ENCODE measurements around the gene TOB1. TPM values are rescaled to one million over a fixed set of nuclear protein-coding genes. Genes with fewer than 3 reads are reported as not detected.
"Not testable (repeated sequence)": the region's sequence is repeated elsewhere in the genome, so short reads cannot be mapped to it uniquely, and the experiment has no call there.

Gene TOB1
- total RNA-seq, 1 donor from 2014 or later: 43.9 TPM

GRCh38 chr17:50899559-50900319, 33.6 kb upstream of the TOB1 start:
- TF ChIP-seq, protein P1, sequence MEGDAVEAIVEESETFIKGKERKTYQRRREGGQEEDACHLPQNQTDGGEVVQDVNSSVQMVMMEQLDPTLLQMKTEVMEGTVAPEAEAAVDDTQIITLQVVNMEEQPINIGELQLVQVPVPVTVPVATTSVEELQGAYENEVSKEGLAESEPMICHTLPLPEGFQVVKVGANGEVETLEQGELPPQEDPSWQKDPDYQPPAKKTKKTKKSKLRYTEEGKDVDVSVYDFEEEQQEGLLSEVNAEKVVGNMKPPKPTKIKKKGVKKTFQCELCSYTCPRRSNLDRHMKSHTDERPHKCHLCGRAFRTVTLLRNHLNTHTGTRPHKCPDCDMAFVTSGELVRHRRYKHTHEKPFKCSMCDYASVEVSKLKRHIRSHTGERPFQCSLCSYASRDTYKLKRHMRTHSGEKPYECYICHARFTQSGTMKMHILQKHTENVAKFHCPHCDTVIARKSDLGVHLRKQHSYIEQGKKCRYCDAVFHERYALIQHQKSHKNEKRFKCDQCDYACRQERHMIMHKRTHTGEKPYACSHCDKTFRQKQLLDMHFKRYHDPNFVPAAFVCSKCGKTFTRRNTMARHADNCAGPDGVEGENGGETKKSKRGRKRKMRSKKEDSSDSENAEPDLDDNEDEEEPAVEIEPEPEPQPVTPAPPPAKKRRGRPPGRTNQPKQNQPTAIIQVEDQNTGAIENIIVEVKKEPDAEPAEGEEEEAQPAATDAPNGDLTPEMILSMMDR (IDR thresholded peaks at IDR 0.05; ENCODE audit: unreplicated experiment): no peak
- Mint-ChIP-seq H3K4me1 (ENCODE audit: low read depth) (peaks cover 41% of the 10 kb centered on the region), H3K27ac (no peak overlapping the region), H3K9me3 (ENCODE audit: low read depth) (no peaks in the 10 kb centered on the region), H3K36me3 (ENCODE audit: insufficient read depth) (no peaks in the 10 kb centered on the region), H3K27me3 (no peaks in the 10 kb centered on the region), H3K4me3 (ENCODE audit: low read depth) (no peak overlapping the region)
- DNase-seq (ENCODE audit: low spot score, unreplicated experiment): no peak

DNA sequence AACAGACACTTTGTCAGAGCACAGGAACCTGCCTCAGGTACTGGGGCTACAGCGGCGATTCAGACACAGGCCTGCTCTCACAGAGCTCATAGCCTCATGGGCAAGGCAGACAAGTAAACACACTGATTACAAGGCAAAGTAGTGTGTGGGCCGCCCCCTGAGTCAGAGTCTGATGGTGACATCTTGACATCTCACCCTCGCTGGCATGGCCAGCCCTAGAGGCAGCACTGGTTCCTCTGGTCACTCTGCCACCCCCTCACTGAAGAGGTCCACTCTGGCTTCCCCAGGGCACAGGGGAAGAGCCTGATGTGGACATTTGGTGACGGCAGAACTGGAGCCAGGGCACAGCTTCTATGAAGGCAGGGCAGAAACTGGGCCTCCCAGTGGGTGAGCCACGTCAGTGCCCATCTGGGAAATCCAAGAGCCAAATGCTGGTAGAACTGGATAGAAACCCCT, 32.9 kb upstream of the TOB1 start:
- Mint-ChIP-seq H3K27me3 (no peaks in the 10 kb centered on the region), H3K4me3 (ENCODE audit: low read depth) (no peak overlapping the region), H3K36me3 (ENCODE audit: insufficient read depth) (no peaks in the 10 kb centered on the region), H3K9me3 (ENCODE audit: low read depth) (no peaks in the 10 kb centered on the region), H3K27ac (no peak overlapping the region), H3K4me1 (ENCODE audit: low read depth) (peaks cover 37% of the 10 kb centered on the region)
- TF ChIP-seq, protein P1 (IDR thresholded peaks at IDR 0.05; ENCODE audit: unreplicated experiment): no peak
- DNase-seq (ENCODE audit: low spot score, unreplicated experiment): no peak

DNA sequence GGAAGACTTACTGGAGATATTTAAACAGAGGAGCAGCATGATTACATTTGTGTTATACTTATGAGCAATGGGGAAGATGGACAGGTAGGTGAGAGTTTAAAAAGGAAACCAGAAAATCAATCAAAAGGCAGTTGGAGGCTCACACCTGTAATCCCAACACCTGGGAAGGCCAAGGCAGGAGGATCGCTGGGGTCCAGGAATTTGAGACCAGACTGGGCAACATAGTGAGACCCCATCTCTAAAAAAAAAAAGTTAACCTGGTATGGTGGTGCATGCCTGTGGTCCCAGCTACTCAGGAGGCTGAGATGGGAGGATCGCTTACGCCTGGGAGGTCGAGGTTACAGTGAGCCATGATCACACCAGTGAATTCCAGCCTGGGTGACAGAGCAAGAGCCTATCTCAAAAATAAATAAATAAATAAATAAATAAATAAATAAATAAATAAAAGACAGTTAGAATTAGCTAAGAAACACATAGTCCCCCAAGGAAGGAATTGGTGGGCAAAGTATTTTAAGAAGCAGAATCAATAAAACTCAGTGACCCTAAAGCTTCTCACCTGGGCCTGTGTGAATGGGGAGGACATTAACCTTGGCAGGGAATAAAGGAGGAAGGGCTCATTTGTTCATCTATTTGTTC, 32.3 kb upstream of the TOB1 start:
- no peaks in the 10 kb centered on the region for H3K27me3 Mint-ChIP-seq
- peaks cover 36% of the 10 kb centered on the region for H3K4me1 Mint-ChIP-seq (ENCODE audit: low read depth)
- H3K4me3 Mint-ChIP-seq (ENCODE audit: low read depth): no peak overlapping the region
- DNase-seq (ENCODE audit: low spot score, unreplicated experiment): no peak
- TF ChIP-seq, protein P1 (IDR thresholded peaks at IDR 0.05; ENCODE audit: unreplicated experiment): no peak
- no peaks in the 10 kb centered on the region for H3K36me3 Mint-ChIP-seq (ENCODE audit: insufficient read depth)
- no peak overlapping the region for H3K27ac Mint-ChIP-seq
- H3K9me3 Mint-ChIP-seq (ENCODE audit: low read depth): no peaks in the 10 kb centered on the region

DNA sequence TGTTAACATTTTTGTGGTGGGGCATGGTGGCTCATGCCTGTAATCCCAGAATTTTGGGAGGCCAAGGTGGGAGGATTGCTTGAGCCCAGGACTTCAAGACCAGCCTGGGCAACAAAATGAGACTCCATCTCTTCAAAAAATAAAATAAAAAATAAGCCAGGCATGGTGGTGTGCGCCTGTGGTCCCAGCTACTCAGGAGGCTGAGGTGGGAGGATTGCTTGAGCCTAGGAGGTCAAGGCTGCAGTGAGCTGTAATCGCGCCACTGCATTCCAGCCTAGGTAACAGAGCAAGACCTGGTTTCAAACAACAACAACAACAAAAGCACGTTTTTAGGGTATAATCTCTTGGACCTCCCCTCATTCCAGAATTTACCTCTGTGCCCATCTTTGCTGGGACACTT, 28.4 kb upstream of the TOB1 start:
- H3K9me3 Mint-ChIP-seq (ENCODE audit: low read depth); H3K4me3 Mint-ChIP-seq (ENCODE audit: low read depth); H3K27me3 Mint-ChIP-seq; DNase-seq (ENCODE audit: low spot score, unreplicated experiment); H3K36me3 Mint-ChIP-seq (ENCODE audit: insufficient read depth); H3K27ac Mint-ChIP-seq: not testable (repeated sequence)
- H3K4me1 Mint-ChIP-seq (ENCODE audit: low read depth): peaks cover 36% of the 10 kb centered on the region

- Mint-ChIP-seq H3K4me1 (ENCODE audit: low read depth) (peaks cover 33% of the 10 kb centered on the region), H3K27me3 (no peaks in the 10 kb centered on the region), H3K4me3 (ENCODE audit: low read depth) (no peak overlapping the region), H3K9me3 (ENCODE audit: low read depth) (no peaks in the 10 kb centered on the region), H3K36me3 (ENCODE audit: insufficient read depth) (no peaks in the 10 kb centered on the region), H3K27ac (peak overlapping the region; percentile 89)
- TF ChIP-seq, protein P1 (IDR thresholded peaks at IDR 0.05; ENCODE audit: unreplicated experiment): no peak
- DNase-seq (ENCODE audit: low spot score, unreplicated experiment): no peak
Observed at GRCh38 chr17:50893183-50893993, 27.2 kb upstream of the TOB1 start.

All from progenitor cell of endocrine pancreas (in vitro differentiated cells).